WTC11 (cell line): ENCODE results near the gene PLD5. TPM values are rescaled to one million over a fixed set of nuclear protein-coding genes. Genes with fewer than 3 reads are reported as not detected.

Experiments
- ATAC-seq: fragments of 200-7000 bp; cut with Tn5 transposase; 2 replicates; pipeline ENCODE4 v1.10.0; 2021; ENCODE audit warnings: mild to moderate bottlenecking, moderate library complexity
- CTCF ChIA-PET: fragments of 300-600 bp; sonication (Branson Sonifier 250); formaldehyde crosslinking; loops from one replicate; lab custom pipeline; 2021; ENCODE audit warnings: antibody characterized with exemption; lab: Charles Lee
- POLR2A ChIA-PET: fragments of 350-600 bp; sonication (Branson Sonifier 250); formaldehyde crosslinking; loops from one replicate; lab custom pipeline; 2021; ENCODE audit warnings: antibody characterized with exemption; lab: Charles Lee
- DNase-seq: peaks from one replicate; pipeline ENCODE4 v3.0.0; 2021; ENCODE audit warnings: low spot score
- H3K27ac Mint-ChIP-seq: 2 replicates; pipeline ENCODE4 v1.8.0; 2021; ENCODE audit warnings: mixed read lengths
- H3K27me3 Mint-ChIP-seq: 2 replicates; pipeline ENCODE4 v1.8.0; 2021; ENCODE audit warnings: low read depth, mild to moderate bottlenecking, moderate library complexity, mixed read lengths
- H3K36me3 Mint-ChIP-seq: 2 replicates; pipeline ENCODE4 v1.8.0; 2021; ENCODE audit warnings: mixed read lengths
- H3K4me1 Mint-ChIP-seq: 2 replicates; pipeline ENCODE4 v1.8.0; 2022; ENCODE audit warnings: mixed read lengths
- H3K4me3 Mint-ChIP-seq: 2 replicates; pipeline ENCODE4 v1.8.0; 2021; ENCODE audit warnings: mild to moderate bottlenecking, moderate library complexity, mixed read lengths
- H3K9me3 Mint-ChIP-seq: 2 replicates; pipeline ENCODE4 v1.8.0; 2021; ENCODE audit warnings: mixed read lengths
- EMX1 ChIP-seq: fragments of 250-450 bp; sonication (Bioruptor Pico); IDR thresholded peaks from 2 replicates; pipeline ENCODE4 v1.8.0; 2021; ENCODE audit warnings: mild to moderate bottlenecking
- FOXP1 ChIP-seq: sonication (generic); formaldehyde crosslinking; IDR thresholded peaks from 2 replicates; pipeline ENCODE4 v1.8.0; 2022; ENCODE audit warnings: missing genetic modification reagents, mild to moderate bottlenecking, moderate library complexity, borderline replicate concordance
- IRF2 ChIP-seq: sonication (generic); formaldehyde crosslinking; IDR thresholded peaks from 2 replicates; pipeline ENCODE4 v1.8.0; 2022; ENCODE audit warnings: low read depth, missing genetic modification reagents, borderline replicate concordance
- KAT7 ChIP-seq: sonication (generic); formaldehyde crosslinking; IDR thresholded peaks from 2 replicates; pipeline ENCODE4 v1.8.1; 2023; ENCODE audit warnings: missing genetic modification reagents, mild to moderate bottlenecking, borderline replicate concordance
- MYBL2 ChIP-seq: sonication (generic); formaldehyde crosslinking; IDR thresholded peaks from 2 replicates; pipeline ENCODE4 v1.8.1; 2023; ENCODE audit warnings: mild to moderate bottlenecking, moderate library complexity, missing genetic modification reagents
- NFATC4 ChIP-seq: fragments of 250-450 bp; sonication (Bioruptor Pico); IDR thresholded peaks from 2 replicates; pipeline ENCODE4 v1.9.0; 2021; ENCODE audit warnings: mild to moderate bottlenecking
- RORB ChIP-seq: fragments of 250-450 bp; sonication (Bioruptor Pico); IDR thresholded peaks from 2 replicates; pipeline ENCODE4 v1.9.0; 2021; ENCODE audit warnings: mild to moderate bottlenecking
- ZBTB21 ChIP-seq: sonication (generic); formaldehyde crosslinking; IDR thresholded peaks from 2 replicates; pipeline ENCODE4 v1.8.1; 2023; ENCODE audit warnings: mild to moderate bottlenecking, missing genetic modification reagents, borderline replicate concordance
- ZNF121 ChIP-seq: sonication (generic); formaldehyde crosslinking; IDR thresholded peaks from 2 replicates; pipeline ENCODE4 v1.8.0; 2023; ENCODE audit warnings: missing genetic modification reagents
- ZNF219 ChIP-seq: sonication (generic); formaldehyde crosslinking; IDR thresholded peaks from 2 replicates; pipeline ENCODE4 v1.8.0; 2023; ENCODE audit warnings: missing genetic modification reagents, mild to moderate bottlenecking, borderline replicate concordance
- total RNA-seq: library from RNA; stranded (reverse); gene quantifications from 3 replicates; pipeline ENCODE4 v1.2.3, GENCODE V29; 2021
- TF ChIP-seq, protein P1 (sequence below): fragments of 250-450 bp; sonication (Bioruptor Pico); IDR thresholded peaks from 2 replicates; pipeline ENCODE4 v1.9.0; 2021; ENCODE audit warnings: moderate library complexity, mild to moderate bottlenecking, inconsistent platforms, borderline replicate concordance
- TF ChIP-seq, protein P2 (sequence below): sonication (generic); formaldehyde crosslinking; IDR thresholded peaks from 2 replicates; pipeline ENCODE4 v1.8.1; 2023; ENCODE audit warnings: mild to moderate bottlenecking, moderate library complexity, missing genetic modification reagents
- TF ChIP-seq, protein P3 (sequence below): sonication (generic); formaldehyde crosslinking; IDR thresholded peaks from 2 replicates; pipeline ENCODE4 v1.8.1; 2023; ENCODE audit warnings: mild to moderate bottlenecking, missing genetic modification reagents, borderline replicate concordance
- TF ChIP-seq, protein P4 (sequence below): sonication (generic); formaldehyde crosslinking; IDR thresholded peaks from 2 replicates; pipeline ENCODE4 v1.8.1; 2022; ENCODE audit warnings: missing genetic modification reagents, borderline replicate concordance
- TF ChIP-seq, protein P5 (sequence below): sonication (generic); formaldehyde crosslinking; IDR thresholded peaks from 2 replicates; pipeline ENCODE4 v1.8.1; 2022; ENCODE audit warnings: mild to moderate bottlenecking, missing genetic modification reagents, moderate library complexity, borderline replicate concordance
- TF ChIP-seq, protein P6 (sequence below): sonication (generic); formaldehyde crosslinking; IDR thresholded peaks from 2 replicates; pipeline ENCODE4 v1.8.1; 2023; ENCODE audit warnings: mild to moderate bottlenecking, missing genetic modification reagents
- TF ChIP-seq, protein P7 (sequence below): sonication (generic); formaldehyde crosslinking; IDR thresholded peaks from 2 replicates; pipeline ENCODE4 v1.8.1; 2023; ENCODE audit warnings: mild to moderate bottlenecking, missing genetic modification reagents, moderate library complexity

PLD5 gene
- total RNA-seq, 1 experiment from 2014 or later = 6.4 TPM

DNA sequence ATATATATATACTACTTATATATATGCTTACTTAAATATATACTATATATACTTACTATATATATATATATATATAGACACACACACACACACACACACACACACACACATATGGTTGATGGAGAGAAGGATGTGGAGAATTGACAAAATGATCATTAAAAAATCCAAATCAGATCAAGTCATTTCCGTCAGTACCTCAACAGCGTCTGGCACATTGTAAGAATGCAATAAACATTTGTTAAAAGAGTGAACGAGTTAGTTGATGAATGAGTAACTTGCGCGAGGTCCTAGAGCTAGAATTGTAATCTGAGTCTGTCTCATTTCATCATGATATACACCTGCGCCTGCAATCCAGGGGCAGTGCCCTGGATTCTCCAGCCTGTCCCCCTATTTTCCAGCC lies 282.6 kb downstream of the PLD5 start:
- Mint-ChIP-seq H3K4me3 (no peak overlapping the region), H3K4me1 (peaks cover 29% of the 10 kb centered on the region), H3K9me3 (peaks cover 7% of the 10 kb centered on the region; the same call in 1 of the 2 replicates), H3K36me3 (peaks cover 2% of the 10 kb centered on the region; the same call in 1 of the 2 replicates), H3K27me3 (no peaks in the 10 kb centered on the region), H3K27ac (no peak overlapping the region)
- TF ChIP-seq, protein P1, sequence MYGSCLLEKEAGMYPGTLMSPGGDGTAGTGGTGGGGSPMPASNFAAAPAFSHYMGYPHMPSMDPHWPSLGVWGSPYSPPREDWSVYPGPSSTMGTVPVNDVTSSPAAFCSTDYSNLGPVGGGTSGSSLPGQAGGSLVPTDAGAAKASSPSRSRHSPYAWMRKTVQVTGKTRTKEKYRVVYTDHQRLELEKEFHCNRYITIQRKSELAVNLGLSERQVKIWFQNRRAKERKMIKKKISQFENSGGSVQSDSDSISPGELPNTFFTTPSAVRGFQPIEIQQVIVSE = no peak
- TF ChIP-seq KAT7 (CRISPR knock-in tag) (no peak), EMX1 (no peak), MYBL2 (CRISPR knock-in tag) (no peak), NFATC4 (CRISPR knock-in tag) (no peak), ZBTB21 (CRISPR knock-in tag) (no peak), ZNF121 (CRISPR knock-in tag) (no peak), ZNF219 (CRISPR knock-in tag) (no peak)
- TF ChIP-seq, protein P2, sequence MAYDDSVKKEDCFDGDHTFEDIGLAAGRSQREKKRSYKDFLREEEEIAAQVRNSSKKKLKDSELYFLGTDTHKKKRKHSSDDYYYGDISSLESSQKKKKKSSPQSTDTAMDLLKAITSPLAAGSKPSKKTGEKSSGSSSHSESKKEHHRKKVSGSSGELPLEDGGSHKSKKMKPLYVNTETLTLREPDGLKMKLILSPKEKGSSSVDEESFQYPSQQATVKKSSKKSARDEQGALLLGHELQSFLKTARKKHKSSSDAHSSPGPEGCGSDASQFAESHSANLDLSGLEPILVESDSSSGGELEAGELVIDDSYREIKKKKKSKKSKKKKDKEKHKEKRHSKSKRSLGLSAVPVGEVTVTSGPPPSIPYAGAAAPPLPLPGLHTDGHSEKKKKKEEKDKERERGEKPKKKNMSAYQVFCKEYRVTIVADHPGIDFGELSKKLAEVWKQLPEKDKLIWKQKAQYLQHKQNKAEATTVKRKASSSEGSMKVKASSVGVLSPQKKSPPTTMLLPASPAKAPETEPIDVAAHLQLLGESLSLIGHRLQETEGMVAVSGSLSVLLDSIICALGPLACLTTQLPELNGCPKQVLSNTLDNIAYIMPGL (CRISPR knock-in tag) = no peak
- TF ChIP-seq, protein P3, sequence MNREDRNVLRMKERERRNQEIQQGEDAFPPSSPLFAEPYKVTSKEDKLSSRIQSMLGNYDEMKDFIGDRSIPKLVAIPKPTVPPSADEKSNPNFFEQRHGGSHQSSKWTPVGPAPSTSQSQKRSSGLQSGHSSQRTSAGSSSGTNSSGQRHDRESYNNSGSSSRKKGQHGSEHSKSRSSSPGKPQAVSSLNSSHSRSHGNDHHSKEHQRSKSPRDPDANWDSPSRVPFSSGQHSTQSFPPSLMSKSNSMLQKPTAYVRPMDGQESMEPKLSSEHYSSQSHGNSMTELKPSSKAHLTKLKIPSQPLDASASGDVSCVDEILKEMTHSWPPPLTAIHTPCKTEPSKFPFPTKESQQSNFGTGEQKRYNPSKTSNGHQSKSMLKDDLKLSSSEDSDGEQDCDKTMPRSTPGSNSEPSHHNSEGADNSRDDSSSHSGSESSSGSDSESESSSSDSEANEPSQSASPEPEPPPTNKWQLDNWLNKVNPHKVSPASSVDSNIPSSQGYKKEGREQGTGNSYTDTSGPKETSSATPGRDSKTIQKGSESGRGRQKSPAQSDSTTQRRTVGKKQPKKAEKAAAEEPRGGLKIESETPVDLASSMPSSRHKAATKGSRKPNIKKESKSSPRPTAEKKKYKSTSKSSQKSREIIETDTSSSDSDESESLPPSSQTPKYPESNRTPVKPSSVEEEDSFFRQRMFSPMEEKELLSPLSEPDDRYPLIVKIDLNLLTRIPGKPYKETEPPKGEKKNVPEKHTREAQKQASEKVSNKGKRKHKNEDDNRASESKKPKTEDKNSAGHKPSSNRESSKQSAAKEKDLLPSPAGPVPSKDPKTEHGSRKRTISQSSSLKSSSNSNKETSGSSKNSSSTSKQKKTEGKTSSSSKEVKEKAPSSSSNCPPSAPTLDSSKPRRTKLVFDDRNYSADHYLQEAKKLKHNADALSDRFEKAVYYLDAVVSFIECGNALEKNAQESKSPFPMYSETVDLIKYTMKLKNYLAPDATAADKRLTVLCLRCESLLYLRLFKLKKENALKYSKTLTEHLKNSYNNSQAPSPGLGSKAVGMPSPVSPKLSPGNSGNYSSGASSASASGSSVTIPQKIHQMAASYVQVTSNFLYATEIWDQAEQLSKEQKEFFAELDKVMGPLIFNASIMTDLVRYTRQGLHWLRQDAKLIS (CRISPR knock-in tag) = no peak
- TF ChIP-seq, protein P4, sequence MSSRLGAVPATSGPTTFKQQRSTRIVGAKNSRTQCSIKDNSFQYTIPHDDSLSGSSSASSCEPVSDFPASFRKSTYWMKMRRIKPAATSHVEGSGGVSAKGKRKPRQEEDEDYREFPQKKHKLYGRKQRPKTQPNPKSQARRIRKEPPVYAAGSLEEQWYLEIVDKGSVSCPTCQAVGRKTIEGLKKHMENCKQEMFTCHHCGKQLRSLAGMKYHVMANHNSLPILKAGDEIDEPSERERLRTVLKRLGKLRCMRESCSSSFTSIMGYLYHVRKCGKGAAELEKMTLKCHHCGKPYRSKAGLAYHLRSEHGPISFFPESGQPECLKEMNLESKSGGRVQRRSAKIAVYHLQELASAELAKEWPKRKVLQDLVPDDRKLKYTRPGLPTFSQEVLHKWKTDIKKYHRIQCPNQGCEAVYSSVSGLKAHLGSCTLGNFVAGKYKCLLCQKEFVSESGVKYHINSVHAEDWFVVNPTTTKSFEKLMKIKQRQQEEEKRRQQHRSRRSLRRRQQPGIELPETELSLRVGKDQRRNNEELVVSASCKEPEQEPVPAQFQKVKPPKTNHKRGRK (CRISPR knock-in tag) = no peak
- ATAC-seq (no peak), DNase-seq (no peak)
- POLR2A ChIA-PET = no interaction called here
- CTCF ChIA-PET = no interaction called here

DNA sequence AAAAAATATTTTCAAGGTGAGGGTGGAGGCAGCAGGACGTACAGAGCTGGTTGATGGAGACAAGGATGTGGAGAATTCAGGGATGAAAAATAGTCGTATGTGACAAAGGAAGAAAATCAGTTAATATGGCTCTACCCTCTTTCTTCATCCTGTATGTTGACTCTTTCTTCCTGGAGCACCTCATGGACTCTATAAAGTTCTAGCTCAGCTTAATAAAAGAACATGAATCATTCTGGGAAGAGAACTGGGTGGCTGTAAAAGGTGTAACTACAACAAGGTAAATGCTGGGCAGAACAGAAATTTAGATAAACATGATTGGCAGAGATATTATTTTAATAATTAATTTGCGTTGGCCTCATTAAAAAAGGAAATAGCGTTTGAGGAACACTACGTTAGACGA lies 283.8 kb downstream of the PLD5 start:
- Mint-ChIP-seq H3K9me3 (peaks cover 8% of the 10 kb centered on the region; the same call in 1 of the 2 replicates), H3K36me3 (peaks cover 2% of the 10 kb centered on the region; the same call in 1 of the 2 replicates), H3K27ac (no peak overlapping the region), H3K27me3 (no peaks in the 10 kb centered on the region), H3K4me3 (no peak overlapping the region), H3K4me1 (peaks cover 27% of the 10 kb centered on the region)
- ATAC-seq (no peak), DNase-seq (no peak)
- POLR2A ChIA-PET = no interaction called here
- CTCF ChIA-PET = interaction anchor here (0.6 kb wide), 1 partner anchor 220 kb away, joined by 4 read pairs; no protein-coding TSS in a partner anchor
- no peak for TF ChIP-seq FOXP1 (CRISPR knock-in tag)
- no peak for TF ChIP-seq IRF2
- TF ChIP-seq, protein P5, sequence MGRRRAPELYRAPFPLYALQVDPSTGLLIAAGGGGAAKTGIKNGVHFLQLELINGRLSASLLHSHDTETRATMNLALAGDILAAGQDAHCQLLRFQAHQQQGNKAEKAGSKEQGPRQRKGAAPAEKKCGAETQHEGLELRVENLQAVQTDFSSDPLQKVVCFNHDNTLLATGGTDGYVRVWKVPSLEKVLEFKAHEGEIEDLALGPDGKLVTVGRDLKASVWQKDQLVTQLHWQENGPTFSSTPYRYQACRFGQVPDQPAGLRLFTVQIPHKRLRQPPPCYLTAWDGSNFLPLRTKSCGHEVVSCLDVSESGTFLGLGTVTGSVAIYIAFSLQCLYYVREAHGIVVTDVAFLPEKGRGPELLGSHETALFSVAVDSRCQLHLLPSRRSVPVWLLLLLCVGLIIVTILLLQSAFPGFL = no peak
- no peak for TF ChIP-seq RORB (CRISPR knock-in tag)
- TF ChIP-seq, protein P6, sequence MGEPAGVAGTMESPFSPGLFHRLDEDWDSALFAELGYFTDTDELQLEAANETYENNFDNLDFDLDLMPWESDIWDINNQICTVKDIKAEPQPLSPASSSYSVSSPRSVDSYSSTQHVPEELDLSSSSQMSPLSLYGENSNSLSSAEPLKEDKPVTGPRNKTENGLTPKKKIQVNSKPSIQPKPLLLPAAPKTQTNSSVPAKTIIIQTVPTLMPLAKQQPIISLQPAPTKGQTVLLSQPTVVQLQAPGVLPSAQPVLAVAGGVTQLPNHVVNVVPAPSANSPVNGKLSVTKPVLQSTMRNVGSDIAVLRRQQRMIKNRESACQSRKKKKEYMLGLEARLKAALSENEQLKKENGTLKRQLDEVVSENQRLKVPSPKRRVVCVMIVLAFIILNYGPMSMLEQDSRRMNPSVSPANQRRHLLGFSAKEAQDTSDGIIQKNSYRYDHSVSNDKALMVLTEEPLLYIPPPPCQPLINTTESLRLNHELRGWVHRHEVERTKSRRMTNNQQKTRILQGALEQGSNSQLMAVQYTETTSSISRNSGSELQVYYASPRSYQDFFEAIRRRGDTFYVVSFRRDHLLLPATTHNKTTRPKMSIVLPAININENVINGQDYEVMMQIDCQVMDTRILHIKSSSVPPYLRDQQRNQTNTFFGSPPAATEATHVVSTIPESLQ = no peak
- TF ChIP-seq, protein P7, sequence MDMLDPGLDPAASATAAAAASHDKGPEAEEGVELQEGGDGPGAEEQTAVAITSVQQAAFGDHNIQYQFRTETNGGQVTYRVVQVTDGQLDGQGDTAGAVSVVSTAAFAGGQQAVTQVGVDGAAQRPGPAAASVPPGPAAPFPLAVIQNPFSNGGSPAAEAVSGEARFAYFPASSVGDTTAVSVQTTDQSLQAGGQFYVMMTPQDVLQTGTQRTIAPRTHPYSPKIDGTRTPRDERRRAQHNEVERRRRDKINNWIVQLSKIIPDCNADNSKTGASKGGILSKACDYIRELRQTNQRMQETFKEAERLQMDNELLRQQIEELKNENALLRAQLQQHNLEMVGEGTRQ (CRISPR knock-in tag) = no peak
- TF ChIP-seq, protein P2 (CRISPR knock-in tag) = no peak
